NCI-H69 (cell line): Measurements from ENCODE around the gene ACP4.
"Not testable (repeated sequence)": the region's sequence is repeated elsewhere in the genome, so short reads cannot be mapped to it uniquely, and the experiment has no call there.

Experiments used
- DNase-seq: peaks from one replicate; lab custom pipeline; 2025; lab: John Stamatoyannopoulos, UW

ACP4 gene

DNA sequence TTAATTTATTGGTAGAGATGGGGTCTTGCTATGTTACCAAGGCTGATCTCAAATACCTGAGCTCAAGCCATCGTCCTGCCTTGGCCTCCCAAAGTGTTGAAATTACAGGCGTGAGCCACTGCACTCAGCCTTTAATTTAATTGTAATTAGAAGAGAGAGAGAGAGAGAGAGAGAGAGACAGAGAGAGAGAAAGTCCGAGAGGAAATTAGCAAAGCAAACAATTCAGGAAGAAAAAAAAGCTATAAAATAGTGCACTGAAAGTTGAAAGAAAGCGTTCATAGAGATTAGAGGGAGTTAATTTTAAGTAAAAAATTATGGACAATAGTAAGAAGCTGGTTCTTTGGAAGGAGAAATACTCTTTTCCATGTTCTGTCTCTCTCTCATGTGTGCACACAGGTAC lies 13.0 kb upstream of the ACP4 start:
- DNase-seq, result no peak

DNA sequence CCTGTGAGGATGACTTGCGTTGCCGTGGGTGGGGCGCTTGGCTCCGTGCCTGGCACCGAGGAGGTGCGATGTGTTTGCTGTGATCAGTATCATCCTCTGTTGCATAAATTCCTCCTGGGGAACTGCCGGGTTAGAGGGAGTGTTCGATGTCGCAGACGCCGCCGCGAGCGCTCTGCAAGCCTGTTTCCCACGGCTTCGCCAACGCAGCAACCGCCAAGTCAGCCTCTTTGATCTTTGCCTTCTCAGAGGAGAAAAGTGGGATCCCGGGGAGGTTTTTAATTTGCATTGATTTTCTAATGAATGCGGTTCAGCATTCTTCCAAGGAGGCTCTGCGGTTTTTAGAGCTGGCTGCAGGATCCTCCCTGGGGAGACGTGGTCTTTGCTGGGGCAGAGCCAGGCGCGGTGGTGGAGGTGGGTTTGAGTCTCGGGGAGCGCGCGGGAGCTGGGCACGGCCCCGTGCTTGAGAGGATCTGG lies 12.3 kb upstream of the ACP4 start:
- peak; percentile 44 for DNase-seq

- no peak for DNase-seq
Observed at GRCh38 chr19:50778906-50779430, 11.2 kb upstream of the ACP4 start.

DNA sequence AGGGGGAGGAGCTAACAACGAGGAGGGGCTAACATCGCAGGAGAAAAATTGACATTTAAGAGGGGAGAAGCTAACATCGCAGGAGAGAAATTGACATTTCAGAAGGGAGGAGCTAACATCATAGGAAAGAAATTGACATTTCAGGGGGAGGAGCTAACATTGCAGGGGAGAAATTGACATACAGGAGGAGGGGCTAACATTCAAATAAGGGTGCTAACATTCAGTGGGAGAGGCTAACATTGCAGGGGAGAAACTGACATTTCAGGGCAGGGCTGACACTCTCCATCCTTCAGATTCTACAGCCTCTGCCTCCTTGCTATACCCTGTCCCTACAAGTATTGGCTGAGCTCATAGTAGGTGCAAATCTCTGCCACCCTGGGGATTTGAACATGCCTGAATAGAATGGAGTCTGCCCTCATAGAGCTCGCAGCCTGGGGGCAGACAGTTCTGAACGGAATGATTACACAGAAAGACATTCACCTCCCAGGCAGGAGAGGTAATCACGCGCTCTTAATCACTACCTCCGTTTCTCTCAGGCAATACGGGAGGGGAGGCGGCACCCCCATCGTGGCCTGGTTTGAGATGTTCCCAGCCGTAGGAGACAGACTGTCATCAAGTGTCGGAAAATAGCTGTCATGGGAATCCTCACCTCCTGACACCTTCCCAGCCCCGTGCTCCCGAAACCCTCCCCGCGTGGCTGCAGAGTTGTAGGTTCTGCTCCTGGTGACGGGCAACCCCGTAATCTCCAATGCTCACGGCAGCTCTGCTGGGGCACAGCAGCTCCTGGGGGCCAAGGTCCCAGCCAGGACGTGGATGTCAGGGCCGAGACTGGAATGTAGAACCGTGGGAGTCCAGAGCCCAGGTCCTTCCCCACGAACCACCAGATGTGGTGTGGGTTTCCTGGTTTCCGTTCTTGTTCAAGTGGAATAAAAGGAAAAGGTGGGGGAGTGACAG lies 10.4 kb upstream of the ACP4 start:
- peak; percentile 63 for DNase-seq

DNA sequence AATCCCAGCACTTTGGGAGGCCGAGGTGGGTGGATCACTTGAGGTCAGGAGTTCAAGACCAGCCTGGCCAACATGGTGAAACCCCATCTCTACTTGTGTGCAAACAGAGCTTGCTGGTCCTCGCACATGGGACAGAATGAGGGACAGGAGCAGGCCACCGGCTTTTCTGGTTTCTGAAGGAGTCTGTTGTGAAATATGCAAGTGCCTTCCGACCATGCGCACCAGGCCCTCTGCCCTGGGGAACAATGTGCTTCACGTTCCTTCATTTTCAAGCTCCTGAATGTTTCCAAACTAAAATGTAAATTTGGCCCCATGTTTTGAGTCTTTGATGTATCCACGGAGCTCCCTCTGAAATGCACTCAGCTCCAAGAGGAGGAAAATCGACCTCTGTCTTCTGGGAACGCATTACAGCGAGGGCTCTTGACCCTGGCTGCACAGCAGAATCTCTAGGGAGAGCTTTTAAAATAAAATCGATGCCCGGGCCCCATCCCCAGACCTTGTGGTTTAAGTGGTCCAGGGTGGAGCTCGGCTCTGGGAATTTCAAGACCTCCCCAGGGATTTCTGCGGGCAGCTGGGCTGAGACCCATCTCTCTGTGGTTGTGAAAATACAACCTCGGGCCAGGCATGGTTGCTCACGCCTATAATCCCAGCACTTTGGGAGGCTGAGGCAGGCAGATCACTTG lies 9.3 kb upstream of the ACP4 start:
- DNase-seq, result no peak

DNA sequence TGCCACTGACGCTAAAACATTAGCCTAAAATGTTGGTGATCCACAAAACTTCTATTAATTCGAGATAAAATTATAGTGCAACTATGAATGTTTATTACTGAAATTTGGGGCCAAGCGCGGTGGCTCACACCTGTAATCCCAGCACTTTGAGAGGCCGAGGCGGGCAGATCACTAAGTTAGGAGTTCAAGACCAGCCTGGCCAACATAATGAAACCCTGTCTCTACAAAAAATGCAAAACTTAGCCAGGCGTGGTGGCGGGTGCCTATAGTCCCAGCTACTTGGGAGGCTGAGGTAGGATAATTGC lies 6.4 kb upstream of the ACP4 start:
- not testable (repeated sequence) for DNase-seq

DNA sequence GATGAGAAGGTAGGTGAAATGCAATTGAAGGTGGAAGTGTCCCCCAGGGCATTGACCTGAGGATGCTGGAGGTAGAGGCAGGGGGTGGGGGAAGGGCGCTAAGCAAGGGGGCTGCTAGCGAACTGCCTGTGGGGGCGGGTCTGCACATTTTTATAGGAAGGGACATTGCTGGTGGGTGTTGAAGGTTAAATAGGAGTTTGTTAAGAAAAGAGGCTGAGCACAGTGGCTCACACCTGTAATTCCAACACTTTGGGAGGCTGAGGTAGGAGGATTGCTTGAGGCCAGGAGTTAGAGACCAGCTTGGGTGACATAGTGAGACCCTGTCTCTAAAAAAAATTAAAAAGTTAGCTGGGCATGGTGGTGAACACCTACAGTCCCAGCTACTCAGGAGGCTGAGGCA lies 5.5 kb upstream of the ACP4 start:
- no peak for DNase-seq

DNA sequence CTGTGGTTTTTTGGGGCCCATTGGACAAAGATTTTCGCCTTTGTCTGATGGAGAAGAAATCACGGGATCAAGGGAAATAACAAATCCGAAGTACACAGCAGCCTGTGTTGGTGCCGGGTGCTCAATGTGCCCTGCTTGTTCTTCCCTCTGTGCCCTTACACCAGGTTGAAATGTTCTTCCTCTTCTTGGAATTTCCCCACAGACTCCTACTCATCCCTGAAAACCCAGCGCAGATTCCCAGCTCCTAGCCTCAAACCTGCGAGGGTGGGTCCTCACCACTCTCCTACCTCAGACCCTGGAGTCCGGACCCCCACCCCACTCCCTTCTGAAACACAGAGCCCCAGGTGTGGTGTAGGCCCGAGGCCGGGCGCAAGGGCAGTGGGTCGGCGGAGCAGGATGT lies 4.9 kb upstream of the ACP4 start:
- no peak for DNase-seq

DNA sequence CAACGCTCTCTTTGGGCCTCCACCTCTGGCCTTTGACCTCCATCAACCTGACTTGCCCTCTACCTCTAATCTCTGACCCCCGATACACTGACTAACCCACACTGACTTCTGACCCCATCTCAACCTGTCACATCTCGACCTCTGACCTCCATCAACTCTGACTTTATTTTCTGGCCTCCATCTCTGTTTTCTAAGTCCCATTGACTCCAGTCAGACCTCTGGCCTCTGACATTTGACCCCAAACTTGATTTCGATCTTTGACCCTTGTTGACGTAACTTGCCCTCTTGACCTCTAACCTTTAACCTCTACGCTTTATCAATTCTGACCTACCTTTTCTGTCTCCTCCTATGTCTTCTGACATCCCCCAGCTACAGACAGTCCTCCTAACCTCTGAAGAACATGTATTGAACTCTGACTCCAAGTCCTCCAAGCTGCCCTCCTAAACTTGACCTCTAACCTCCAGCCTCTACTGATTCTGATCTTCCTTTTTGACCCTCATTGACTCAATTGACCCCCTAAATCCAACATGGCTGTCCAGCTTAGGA lies 780 bp downstream of the ACP4 start:
- no peak for DNase-seq

GRCh38 chr19:50791594-50792271 lies 1.5 kb downstream of the ACP4 start:
- DNase-seq, result no peak

DNA sequence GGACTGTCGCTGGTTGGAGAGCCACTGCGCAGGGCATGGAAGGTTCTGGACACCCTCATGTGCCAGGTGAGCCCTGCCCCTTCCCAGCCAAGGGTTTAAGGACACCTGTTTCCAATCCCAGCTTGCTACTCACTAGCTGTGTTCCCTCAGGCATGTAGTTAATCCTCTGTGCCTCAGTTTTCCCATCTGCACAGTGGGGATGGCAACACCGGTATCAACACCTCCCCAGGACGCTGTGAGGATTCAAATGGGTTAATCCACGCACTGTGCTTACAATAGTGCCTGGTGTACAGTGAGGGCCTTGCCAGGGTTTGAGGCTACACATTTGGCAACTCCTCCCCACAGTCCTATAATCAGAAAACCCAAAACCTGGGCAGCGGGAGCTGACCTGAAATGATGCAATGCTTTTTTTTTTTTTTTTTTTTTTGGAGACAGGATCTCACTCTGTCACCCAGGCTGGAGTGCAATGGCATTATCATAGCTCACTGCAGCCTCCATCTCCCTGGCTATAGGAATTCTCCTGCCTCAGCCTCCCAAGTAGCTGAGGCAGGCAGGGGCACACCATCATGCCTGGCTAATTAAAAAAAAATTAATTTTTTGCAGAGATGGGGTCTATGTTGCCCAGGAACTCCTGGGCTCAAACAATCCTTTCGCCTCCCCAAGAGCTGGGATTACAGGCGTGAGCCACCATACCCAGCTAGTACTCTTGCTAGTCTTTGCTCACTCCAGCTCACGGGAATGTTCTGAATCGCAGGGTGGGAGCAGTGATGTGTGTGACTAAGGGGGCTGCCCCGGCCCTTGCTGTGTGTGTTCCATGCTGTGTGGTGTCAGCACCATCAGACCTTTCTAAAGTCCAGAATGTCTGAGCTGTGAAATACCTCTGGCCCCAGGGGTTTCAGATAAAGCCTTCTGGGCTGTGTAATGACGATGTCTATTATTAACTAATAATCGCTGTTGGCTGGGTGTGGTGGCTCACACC lies 2.3 kb downstream of the ACP4 start:
- no peak for DNase-seq

GRCh38 chr19:50793558-50794065 lies 3.4 kb downstream of the ACP4 start:
- no peak for DNase-seq

DNA sequence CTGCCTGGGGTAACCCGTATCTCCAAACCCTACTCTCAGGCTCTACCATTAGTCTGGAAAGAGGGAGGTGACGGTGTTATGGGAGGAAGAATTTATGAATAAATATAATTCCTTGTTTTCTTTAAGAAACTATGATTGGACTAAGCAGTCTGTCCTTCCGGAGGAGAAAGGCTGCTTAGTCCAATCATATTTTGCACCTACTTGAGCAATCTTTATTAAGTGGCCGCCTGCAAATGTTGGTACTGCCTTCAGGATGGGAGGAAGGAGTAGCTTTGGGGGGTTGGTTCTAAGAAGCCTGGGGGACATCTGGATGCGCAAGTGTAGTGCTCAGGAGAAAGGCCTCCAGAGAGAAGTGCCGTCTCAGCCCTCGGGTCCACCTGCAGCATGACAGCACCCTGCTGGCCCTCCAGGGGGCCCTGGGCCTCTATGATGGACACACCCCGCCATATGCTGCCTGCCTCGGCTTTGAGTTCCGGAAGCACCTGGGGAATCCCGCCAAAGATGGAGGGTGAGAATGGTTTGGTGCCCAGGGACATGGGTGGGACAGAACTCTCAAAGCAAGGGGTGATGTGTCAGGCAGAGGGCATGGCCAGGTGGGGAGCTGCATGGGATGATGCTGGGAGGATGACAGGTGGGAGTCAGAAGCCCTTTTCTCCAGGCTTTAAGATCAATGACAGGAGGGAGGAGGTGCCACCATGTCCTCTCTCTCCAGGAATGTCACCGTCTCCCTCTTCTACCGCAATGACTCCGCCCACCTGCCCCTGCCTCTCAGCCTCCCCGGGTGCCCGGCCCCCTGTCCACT lies 4.1 kb downstream of the ACP4 start:
- peak; percentile 89 for DNase-seq

GRCh38 chr19:50794876-50795663 lies 4.9 kb downstream of the ACP4 start:
- peak; percentile 78 for DNase-seq

- DNase-seq, result peak; percentile 53
Observed at GRCh38 chr19:50795664-50796073, 5.5 kb downstream of the ACP4 start.

DNA sequence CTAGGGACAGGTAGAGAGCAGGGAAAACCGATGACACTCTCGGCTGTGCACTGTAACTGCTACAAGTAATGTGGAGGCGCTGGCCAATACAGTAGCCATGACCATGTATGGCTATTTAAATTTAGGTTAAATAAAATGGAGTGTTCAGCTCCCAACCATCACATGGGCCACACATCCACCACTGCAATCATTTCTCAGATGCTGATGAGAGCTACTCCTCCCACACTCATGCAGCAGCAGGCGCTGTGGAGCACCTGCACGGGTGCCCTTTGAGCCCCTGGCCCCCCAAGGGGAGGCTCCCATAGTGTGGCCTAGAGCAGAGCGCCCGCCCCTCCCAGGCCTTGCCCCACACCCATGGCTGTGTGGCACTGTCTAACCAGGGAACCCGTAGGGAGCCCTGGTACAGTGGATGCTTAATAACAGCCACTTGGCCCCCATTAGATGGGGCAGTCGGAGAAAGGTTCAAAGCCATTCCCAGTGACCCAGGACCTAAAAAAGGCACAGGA lies 6.0 kb downstream of the ACP4 start:
- peak; percentile 59 for DNase-seq

DNA sequence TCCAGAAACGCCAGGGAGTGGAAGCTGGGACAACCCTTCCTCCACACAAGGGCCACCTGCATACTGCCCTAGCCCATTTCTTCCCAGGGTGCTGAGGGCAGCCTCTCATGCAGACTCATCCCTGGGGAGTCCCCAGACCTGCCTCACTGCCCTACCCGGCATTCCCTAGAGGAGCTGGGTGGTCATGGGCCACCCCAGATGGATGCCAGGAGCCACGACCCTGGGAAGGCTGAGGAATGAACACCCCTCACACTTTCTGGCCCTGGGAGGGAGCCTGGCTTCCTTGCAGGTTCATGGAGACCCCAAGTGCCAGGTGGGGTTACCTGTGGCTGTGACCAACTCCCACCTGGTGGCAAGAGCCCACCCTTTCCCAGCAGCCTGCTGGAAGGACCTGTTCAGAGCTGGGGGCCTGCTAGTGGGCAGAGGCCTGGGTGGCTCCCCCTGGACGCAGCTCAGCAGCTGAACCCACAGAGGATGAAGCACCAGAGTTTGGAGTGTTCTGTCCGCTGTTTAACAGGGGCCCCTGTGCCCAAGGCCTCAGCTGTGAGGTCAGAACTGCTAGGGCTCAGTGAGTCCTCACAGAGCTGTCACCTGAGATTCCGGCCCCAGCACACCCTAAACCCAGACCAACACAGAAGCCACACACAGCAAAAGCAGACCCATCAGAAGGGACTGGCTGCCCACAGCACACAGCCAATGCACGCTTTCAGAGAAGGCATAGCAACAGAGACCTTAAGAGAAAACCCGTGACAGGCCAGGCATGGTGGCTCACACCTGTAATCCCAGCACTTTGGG lies 6.6 kb downstream of the ACP4 start:
- peak; percentile 51 for DNase-seq

GRCh38 chr19:50797429-50797780 lies 7.2 kb downstream of the ACP4 start:
- no peak for DNase-seq
